PC-3 (cell line): ENCODE data around the gene SHBG. TPM values are rescaled to one million over a fixed set of nuclear protein-coding genes. Genes with fewer than 3 reads are reported as not detected.
"Not testable (repeated sequence)": the region's sequence is repeated elsewhere in the genome, so short reads cannot be mapped to it uniquely, and the experiment has no call there.

Source experiments
- ATAC-seq: fragments of 200-7000 bp; cut with Tn5 transposase; 2 replicates; pipeline ENCODE4 v1.9.1; 2020; ENCODE audit warnings: mild to moderate bottlenecking, moderate library complexity
- BruUV-seq: library from RNA; stranded (reverse); fragments of 400-500 nt; replicated peaks from 2 replicates; lab custom pipeline; 2021; lab: Mats Ljungman, UMichigan
- CTCF ChIA-PET: fragments of 300-600 bp; sonication (Branson Sonifier 250); formaldehyde crosslinking; loops from one replicate; lab custom pipeline; 2022; ENCODE audit warnings: antibody characterized with exemption; lab: Charles Lee
- POLR2A ChIA-PET: fragments of 300-600 bp; sonication (Branson Sonifier 250); formaldehyde crosslinking; loops from one replicate; lab custom pipeline; 2022; ENCODE audit warnings: antibody characterized with exemption; ENCODE audit not compliant: unreplicated experiment; lab: Charles Lee
- DNase-seq: peaks from one replicate; pipeline ENCODE4 v3.0.0-alpha.2; 2015
- H2AFZ ChIP-seq: fragments of 300-600 bp; sonication (generic); 2 replicates; pipeline ENCODE4 v1.6.0; 2016; ENCODE audit warnings: antibody characterized with exemption, low read length
- H3F3A ChIP-seq: fragments of 300-600 bp; sonication (generic); one replicate; pipeline ENCODE4 v1.6.0; 2017; ENCODE audit warnings: antibody characterized with exemption, low read length, control low read depth, mild to moderate bottlenecking; ENCODE audit not compliant: unreplicated experiment
- H3K27ac ChIP-seq: fragments of 300-600 bp; sonication (generic); 2 replicates; pipeline ENCODE4 v1.5.1; 2016; ENCODE audit warnings: mild to moderate bottlenecking, low read length
- H3K27me3 ChIP-seq: fragments of 300-600 bp; sonication (generic); 2 replicates; pipeline ENCODE4 v1.6.1; 2016; ENCODE audit warnings: low read length, mixed read lengths
- H3K36me3 ChIP-seq: fragments of 300-600 bp; sonication (generic); 2 replicates; pipeline ENCODE4 v1.6.1; 2016; ENCODE audit warnings: low read depth, mixed run types, low read length, mixed read lengths
- H3K4me1 ChIP-seq: fragments of 300-600 bp; sonication (generic); 2 replicates; pipeline ENCODE4 v1.5.1; 2016; ENCODE audit warnings: low read length; ENCODE audit not compliant: insufficient read depth
- H3K4me2 ChIP-seq: fragments of 300-600 bp; sonication (generic); 2 replicates; pipeline ENCODE4 v1.6.0; 2016; ENCODE audit warnings: low read length
- H3K4me3 ChIP-seq: fragments of 300-600 bp; sonication (generic); 2 replicates; pipeline ENCODE4 v1.5.1; 2016; ENCODE audit warnings: mild to moderate bottlenecking, low read length, mixed read lengths
- H3K79me2 ChIP-seq: fragments of 300-600 bp; sonication (generic); 2 replicates; pipeline ENCODE4 v1.6.1; 2017; ENCODE audit warnings: low read length, mixed read lengths
- H3K9ac ChIP-seq: fragments of 300-600 bp; sonication (generic); 2 replicates; pipeline ENCODE4 v1.6.0; 2016; ENCODE audit warnings: mild to moderate bottlenecking, low read length
- H3K9me2 ChIP-seq: fragments of 300-600 bp; sonication (generic); replicated peaks from 2 replicates; pipeline ENCODE4 v1.6.1; 2016; ENCODE audit warnings: mixed run types, low read length, mixed read lengths
- H3K9me3 ChIP-seq: fragments of 300-600 bp; sonication (generic); 2 replicates; pipeline ENCODE4 v1.6.1; 2016; ENCODE audit warnings: low read length, mixed read lengths
- H4K20me1 ChIP-seq: fragments of 300-600 bp; sonication (generic); 2 replicates; pipeline ENCODE4 v1.6.1; 2016; ENCODE audit warnings: low read length, mixed read lengths
- CTCF ChIP-seq: fragments of 300-600 bp; sonication (generic); conservative IDR thresholded peaks from 2 replicates; pipeline ENCODE4 v1.5.1; 2017; ENCODE audit warnings: antibody characterized with exemption, low read depth, mild to moderate bottlenecking, low read length
- EZH2 ChIP-seq: fragments of 300-600 bp; sonication (generic); IDR thresholded peaks from one replicate; pipeline ENCODE4 v1.6.1; 2017; ENCODE audit warnings: antibody characterized with exemption, mild to moderate bottlenecking, low read length; ENCODE audit not compliant: unreplicated experiment
- EZH2phosphoT487 ChIP-seq: fragments of 300-600 bp; sonication (generic); IDR thresholded peaks from 2 replicates; pipeline ENCODE4 v1.6.1; 2018; ENCODE audit warnings: mild to moderate bottlenecking, antibody characterized with exemption, low read length, borderline replicate concordance
- intact Hi-C: fragments of 100-400 bp; cut with micrococcal nuclease; formaldehyde crosslinking; loops from 2 replicates; pipeline ENCODE4 v1.9.0; 2023
- total RNA-seq: library from RNA; depleted of rRNA; stranded (reverse); fragments of >200 nt; gene quantifications from 2 replicates; pipeline ENCODE4 v1.2.3, GENCODE V29; 2014

SHBG gene
- total RNA-seq, 1 experiment from 2014 or later: not detected

- Histone ChIP-seq H3K79me2 (no peaks in the 10 kb centered on the region), H3K4me3 (no peak overlapping the region), H3K27ac (no peak overlapping the region), H3K9me2 (no peaks in the 10 kb centered on the region), H3K4me1 (no peaks in the 10 kb centered on the region), H4K20me1 (no peaks in the 10 kb centered on the region), H3K9me3 (no peaks in the 10 kb centered on the region), H3K27me3 (no peaks in the 10 kb centered on the region), H3K9ac (no peak overlapping the region), H2AFZ (no peak overlapping the region), H3K36me3 (no peaks in the 10 kb centered on the region), H3K4me2 (no peak overlapping the region), H3F3A (no peaks in the 10 kb centered on the region)
- POLR2A ChIA-PET: no interaction called here
- no peak for TF ChIP-seq EZH2
- TF ChIP-seq CTCF: no peak
- no peak for TF ChIP-seq EZH2phosphoT487
- intact Hi-C loops: no loop called here
- CTCF ChIA-PET: no interaction called here
- ATAC-seq (no peak), DNase-seq (no peak)
- BruUV-seq: no TSS peak
These were observed 6.2 kb downstream of the SHBG start for GRCh38 chr17:7636163-7636562.

DNA sequence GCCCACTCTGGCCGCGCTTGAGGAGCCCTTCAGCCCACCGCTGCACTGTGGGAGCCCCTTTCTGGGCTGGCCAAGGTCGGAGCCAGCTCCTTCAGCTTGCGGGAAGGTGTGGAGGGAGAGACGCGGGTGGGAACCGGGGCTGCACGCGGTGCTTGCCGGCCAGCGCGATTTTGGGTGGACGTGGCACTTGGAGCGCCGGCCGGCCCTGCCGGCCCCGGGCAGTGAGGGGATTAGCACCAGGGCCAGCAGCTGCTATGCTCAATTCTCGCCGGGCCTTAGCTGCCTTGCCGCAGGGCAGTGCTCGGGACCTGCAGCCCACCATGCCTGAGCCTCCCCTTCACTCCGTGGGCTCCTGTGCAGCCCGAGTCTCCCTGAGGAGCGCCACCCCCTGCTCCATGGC, 10.8 kb downstream of the SHBG start:
- Histone ChIP-seq H3K4me1 (no peaks in the 10 kb centered on the region), H3K4me3 (no peak overlapping the region), H3K27me3 (no peaks in the 10 kb centered on the region), H3K4me2 (no peak overlapping the region), H3K79me2 (no peaks in the 10 kb centered on the region), H3F3A (no peaks in the 10 kb centered on the region), H3K9ac (no peak overlapping the region), H3K9me3 (no peaks in the 10 kb centered on the region), H3K36me3 (no peaks in the 10 kb centered on the region), H2AFZ (no peak overlapping the region), H3K27ac (no peak overlapping the region), H4K20me1 (no peaks in the 10 kb centered on the region), H3K9me2 (no peaks in the 10 kb centered on the region)
- no peak for TF ChIP-seq EZH2phosphoT487
- TF ChIP-seq EZH2: no peak
- TF ChIP-seq CTCF: no peak
- intact Hi-C loops: no loop called here
- ATAC-seq (no peak), DNase-seq (no peak)
- ChIA-PET CTCF (no interaction called here), POLR2A (no interaction called here)
- BruUV-seq: no TSS peak

DNA sequence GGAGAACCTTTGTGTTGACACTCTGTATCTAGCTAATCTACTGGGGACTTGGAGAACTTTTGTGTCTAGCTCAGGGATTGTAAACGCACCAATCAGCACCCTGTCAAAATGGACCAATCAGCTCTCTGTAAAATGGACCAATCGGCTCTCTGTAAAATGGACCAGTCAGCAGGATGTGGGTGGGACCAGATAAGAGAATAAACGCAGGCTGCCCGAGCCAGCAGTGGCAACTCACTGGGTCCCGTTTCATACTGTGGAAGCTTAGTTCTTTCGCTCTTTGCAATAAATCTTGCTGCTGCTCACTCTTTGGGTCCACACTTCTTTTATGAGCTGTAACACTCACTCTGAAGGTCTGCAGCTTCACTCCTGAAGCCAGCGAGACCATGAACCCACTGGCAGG, 11.7 kb downstream of the SHBG start:
- H3K4me2 ChIP-seq, intact Hi-C loops, H3F3A ChIP-seq, DNase-seq, H3K4me3 ChIP-seq, H3K36me3 ChIP-seq, BruUV-seq, POLR2A ChIA-PET, H3K4me1 ChIP-seq, H3K79me2 ChIP-seq, H2AFZ ChIP-seq, H3K9me3 ChIP-seq, CTCF ChIA-PET, ATAC-seq, H4K20me1 ChIP-seq, H3K9ac ChIP-seq, H3K27ac ChIP-seq, H3K27me3 ChIP-seq, H3K9me2 ChIP-seq: not testable (repeated sequence)
